Middle frontal gyrus (tissue), 1 donor: ENCODE data around the gene SAMD14.

Experiments
- DNase-seq: peaks from one replicate; pipeline ENCODE4 v3.0.0-alpha.2; 2015; ENCODE audit warnings: low spot score; ENCODE audit errors: extremely low spot score

Gene SAMD14

DNA sequence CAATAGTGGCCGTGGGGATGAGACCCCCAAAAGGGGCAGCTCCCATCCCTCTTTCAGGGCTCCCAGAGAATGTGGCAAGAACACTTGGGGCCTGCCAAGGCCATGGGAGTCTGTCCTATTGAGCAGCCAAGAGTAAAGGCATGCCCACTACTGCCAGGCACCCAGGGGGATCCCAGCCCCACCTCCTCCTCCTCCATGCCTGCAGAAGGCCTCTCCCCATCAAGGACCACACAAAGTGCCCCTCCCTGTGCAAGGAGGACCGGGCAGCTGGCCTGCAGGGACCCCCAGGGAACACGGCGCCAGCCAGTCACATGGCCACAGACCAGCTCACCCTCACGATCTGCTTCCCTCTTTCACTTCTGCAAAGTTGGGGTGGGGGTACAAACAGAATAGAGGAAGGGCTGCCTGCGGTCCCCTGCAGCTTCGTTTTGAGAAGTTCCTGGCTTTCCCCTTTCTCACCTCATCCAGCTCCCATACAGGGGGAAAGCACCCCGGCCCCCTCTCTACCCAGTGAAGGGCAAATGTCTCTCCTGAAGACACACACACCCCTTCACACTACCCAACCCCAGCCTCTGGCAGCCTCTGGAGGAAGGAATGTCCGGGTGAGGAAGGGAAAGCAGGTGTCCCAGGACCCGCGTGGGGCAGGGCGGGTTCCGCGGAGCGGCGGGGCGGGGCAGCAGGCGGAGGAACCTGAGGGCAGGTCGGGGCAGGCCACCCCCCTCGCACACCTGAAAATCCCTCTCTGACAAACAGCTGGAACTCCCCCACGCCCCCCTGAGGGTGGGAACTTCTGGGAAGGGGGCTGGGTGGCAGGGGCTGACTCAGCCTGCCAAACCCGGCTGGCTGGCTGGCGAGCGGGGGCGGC lies 18.5 kb upstream of the SAMD14 start:
- no peak for DNase-seq

DNA sequence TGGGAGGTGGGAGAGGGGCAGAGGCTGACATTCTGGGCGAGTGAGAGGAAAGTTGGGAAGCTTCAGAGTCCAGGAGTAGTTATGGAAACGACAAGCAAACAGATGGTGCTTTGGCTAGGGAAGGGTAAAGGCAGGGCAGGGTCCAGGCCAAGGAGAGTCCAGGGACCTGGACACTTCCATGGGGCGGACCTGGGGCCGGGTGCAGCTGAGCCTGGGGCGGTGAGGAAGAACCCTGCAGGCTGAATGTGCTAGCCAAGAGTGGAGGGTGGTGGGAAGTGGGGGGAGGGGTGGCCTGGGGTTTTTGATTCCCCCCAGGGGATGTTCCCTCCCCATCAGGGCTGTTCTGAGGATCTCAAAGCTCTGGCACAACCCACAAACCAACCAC lies 17.9 kb upstream of the SAMD14 start:
- no peak for DNase-seq

DNA sequence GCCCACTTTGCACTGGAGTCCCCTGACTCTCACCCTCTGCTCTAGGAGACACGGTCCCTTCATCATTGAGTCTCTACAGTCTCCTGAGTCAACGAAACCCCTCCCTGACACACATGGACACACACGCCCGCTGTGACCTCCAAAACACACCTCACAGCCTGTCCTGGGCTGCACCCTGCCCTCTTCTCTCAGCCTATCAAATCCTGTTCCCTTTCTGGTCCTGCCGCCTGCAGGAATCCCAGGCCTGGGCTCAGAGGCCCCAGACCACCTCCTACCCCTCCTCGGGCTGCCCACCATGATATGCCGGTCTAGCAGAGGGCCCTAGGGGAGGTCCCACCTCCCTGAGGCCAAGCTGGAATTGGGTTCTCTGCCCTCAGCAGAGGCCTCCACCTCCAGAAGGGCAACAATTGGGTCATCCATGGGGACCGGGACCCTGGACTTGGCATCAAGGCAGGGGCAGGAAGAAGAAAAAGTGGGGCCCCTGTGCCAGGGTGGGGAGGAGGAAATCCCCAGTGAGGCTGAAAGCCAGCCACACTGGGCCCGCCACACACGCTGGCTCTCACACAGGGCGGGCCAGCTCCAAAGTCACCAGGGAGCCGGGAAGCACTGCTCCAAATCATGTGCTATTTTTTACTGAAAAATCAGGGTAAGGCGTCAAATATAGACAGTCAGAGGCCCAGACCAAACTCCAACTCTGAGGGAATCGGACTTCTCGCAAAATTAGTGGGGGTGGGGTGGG lies 17.1 kb upstream of the SAMD14 start:
- DNase-seq: no peak

DNA sequence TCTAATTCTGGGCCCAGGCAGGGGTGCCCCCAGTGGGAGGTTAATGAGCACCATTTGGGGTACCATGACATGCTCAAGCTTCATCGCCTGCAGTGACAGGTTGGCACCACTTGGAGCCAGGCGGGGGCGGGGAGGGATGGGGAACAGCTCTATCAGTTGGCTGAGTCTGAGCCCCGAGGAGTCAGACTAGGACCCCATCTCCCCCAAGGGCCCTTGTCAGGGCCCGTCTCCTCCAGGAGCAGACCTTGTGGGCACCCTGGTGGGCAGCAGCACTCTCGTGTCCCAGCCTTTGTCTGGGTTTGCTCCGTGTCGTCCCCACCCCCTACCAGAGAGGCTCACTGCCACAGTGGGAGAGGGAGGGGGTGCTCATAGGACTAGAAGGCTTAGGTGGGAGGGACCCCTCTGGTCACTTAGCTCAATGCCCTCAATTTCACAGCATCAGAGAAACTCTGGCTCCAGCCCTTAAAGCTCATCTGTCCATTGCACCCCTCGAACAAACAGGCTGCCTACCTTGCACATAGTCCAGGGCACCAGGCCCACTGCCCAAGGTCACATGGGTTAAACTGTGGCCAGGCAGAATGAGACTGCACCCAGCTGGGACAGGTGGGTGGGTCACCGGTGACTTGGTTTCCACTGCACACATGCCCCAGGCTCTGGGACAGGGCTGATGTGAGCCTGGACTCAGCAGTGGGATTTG lies 16.4 kb upstream of the SAMD14 start:
- no peak for DNase-seq

DNA sequence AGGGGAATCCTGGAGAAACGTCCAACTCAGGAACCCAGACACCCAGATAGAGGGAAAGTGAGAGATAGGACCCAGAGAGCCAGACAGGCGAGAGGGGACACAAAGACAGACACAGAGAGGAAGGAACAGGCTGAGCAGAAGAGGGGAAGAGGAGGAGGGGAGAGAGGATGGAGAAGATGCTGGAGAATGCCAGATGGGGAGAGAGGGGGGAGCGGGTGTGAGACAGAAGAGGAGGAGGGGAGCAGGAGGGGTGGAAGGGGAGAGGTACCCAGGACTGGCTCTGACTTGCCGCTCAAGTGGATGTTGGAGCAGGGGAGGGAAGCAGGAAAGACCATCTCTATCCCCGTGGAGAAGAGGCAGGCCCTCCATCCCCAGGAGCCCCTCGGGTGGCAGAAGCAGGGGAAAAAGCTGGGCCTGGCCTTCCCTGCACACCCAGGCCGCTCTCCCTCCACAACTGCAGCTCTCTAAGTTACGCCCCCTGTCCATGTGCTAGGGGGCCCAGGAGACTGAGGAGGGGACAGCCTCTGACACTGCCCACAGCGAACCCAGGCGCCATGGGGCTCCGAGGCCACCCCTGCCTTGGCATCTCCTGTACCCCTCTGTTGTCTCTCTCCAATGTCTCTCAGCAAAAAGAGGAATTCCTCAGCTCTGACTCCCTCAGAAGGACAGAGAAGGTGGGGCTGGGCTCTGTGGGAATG lies 15.7 kb upstream of the SAMD14 start:
- no peak for DNase-seq

DNA sequence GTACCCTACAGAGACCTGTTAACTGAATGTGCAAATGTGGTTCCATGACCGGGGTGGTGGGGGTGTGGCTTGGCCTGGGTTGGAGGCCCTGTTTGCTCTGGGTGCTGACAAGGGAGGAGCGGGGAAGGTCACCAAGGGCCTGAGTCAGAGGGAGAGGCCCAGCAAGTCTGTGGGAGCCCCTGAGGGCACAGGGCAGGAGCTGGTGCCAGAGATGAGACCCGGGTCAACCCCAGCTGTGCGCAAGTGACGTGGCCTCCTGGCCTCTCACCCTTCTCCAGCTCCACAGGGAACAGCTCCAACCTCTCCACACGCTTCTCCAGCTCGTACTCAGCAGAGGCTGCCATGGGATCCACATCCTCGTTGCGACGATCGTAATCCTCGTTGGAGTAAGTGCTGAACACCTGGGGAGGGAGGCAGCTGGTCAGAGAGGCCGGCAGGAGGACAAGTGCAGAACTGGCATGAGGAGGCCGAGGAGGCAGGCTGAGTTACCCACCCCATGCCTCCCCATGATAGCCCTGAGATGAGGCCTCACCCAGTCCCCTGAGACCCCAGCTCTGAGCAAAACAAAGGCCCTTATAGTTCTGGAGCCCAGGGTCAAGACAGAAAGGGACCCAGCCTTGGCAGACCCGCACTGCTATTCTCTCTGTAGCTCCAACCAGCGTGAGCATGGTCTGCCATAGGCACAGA lies 15.0 kb upstream of the SAMD14 start:
- no peak for DNase-seq

DNA sequence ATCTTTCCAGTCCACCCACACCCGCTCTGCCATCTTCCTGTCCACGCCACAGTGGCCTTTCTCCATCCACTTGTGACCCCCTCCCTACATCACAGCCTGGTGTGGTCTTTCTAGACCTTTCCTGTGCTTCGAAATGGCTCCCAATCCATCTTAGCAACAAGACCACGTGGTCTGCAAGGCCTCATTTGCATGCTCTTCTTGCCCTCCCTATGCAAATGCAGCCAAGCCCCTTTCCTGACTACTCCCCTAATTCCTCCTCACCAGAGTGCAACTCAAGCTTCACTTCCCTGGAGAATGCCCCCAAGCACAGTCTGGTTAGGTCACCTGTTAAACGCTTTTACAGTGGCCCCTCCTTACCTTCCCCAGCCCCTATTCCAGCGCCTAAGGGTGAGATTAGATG lies 14.4 kb upstream of the SAMD14 start:
- DNase-seq: no peak

DNA sequence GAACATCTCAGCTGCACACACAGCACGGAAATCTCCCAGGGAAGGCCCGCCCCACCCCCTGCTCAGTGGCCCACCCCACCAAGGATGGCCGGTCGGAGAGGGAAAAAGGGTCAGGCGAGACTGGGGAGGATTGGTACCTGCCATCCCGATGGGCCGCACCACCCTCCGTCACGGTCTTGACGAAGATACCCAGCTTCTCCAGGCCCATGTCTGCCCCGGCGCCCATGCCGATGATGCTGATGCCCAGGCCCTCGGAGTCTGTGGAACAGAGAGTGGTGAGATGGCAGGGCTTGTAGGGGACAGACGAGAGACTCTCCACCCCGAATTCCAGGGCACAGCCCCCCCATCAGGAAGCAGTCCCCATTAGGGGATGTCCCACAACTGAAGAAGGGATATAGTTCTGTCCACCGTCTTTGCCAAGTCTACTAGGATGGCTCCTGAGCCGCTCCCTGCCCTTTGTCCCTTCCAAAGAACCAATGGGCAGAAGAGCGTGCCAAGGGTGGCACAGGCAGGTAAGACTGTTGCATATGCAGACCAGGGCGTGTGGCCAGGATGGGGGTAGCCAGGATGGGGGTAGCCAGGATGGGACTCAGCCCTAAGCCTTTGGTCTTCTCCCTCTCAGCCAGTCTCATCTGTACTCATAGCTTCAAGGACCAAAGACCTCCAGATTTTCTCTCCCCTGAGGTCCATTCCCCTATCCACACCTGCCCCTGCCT lies 13.7 kb upstream of the SAMD14 start:
- no peak for DNase-seq

DNA sequence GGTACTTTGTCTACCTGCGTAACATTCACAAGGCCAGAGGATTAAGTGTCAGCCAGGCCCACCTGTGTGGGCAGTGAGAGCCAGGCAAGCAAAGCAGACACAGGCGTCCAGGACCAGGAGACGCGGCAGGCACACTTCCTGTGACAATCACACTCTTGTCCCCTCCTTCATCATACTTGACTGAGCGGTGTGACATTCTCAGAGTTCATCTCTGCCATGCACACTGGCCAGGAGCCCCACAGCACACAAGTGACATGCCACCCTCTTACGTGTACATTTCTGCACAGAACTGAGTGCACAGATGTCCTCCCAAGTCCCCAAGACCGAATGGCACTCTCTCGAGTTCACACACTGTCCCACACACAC lies 11.8 kb upstream of the SAMD14 start:
- no peak for DNase-seq

DNA sequence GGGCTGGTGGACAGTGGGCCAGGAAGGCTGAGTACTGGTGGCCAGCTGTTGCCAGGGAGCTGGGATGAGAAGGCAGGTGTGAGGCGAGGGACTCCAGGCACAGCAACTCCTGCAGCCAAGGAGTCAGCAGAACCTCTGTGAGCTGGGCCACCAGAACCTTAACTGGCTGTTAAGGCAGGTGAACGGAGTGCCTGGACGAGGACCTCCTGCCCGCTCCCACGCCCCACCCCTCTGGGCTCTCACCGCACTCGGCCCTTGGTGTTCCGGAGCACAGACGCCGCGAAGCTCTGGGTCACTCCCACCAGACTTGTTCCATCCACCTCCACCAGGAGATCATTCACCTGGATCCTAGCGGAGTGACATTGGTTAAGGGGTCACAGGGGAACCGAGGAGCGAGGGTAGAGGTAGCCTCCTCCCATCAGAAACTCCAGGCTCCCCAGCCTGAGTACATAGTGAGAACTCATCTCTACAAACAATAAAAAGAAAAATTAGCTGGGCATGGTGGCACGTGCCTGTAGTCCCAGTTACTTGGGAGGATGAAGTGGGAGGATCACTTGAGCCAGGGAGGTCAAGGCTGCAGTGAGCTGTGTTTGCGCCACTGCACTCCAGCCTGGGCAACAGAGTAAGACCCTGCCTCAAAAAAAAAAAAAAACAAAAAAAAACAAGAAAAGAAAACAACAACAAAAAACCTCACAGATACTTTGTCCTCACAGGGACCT lies 11.2 kb upstream of the SAMD14 start:
- DNase-seq: no peak

DNA sequence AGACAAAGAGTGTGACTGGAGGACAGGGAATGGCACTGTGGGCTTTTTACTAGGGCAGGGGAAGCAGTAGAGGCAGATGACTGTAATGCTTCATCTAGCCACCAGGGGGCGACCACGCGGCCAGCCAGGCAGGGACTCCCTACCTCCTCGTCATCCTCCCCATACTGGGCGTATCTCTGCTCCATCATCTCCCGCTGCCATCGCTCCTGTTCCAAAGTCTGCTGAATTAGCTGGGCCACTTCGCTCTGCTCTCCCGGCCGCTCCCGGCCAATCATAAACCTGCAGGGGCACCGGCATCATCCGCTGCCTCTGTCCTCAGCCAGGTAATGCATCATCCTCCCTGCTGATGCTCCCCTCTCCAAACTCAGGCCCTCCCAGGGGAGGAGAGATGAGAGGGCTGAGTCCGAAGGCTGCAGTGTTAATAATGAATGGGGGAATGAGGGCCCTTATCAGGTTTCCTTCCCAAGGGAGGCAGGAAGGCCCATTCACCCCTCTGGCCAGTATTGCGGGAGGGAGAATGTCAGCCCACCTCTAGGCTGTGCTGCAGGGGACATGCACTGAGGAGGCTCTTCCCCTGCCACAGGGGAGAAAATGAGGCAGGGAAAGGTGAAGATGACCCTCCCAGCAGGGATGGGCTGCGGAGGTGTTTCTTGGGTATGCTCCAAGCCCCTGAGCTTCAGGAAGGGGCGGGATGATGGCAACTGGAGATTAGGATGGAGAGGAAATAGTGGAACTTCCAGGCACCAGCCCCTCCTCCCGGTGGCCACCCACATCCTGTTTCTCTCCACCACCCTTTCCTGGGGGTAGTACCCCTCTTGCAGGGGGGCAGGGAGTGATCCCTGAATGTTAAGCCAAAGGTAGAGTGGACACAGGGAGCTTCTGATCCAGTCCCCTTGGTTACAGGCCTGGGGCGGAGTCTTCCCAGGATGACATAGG lies 10.3 kb upstream of the SAMD14 start:
- no peak for DNase-seq

DNA sequence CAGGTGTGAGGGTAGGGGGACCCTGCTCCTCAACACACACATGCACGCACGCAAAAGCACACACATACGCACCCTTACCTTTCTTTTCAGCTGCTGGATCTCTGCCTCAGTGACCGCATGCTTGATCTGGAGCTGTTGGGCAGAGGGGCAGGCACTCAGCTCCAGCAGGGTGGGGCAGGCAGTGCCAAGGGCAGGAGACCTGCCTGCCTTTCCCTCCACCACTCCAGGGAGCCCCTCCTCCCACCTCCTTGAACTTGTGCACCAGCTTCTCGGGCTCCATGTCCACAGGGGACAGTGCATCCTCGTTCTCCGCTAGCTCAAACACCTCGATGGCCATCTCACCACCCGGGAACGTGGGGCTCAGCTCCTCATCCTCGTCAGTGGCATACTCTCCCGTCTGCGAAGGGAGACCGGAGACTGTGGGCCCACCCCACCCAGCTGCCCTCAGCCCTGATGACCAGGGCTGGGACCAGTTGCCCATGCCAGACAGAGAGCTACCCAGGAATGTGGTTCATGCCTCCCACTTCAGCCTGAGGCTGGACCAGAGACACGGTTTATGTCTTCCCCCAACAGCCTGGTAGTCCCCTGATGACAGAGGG lies 9.3 kb upstream of the SAMD14 start:
- DNase-seq: no peak

DNA sequence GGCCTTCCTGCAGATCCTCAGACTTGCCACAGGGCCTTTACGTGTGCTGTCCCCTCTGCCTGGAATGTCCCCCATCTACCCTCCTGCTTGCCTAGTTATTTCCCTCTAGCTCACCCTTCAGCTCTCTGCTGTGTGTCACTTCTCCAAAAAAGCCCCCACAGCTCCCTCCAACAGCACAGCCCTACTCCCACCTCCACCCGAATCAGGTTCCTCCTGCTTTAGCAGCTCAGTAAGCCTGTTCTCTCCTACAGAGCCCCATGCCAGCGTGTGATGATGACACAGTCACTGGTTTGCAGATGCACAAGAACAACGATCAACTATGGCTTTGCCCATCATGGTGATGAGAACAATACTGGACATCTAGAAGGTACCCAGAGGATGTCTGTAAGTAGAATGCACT lies 7.1 kb upstream of the SAMD14 start:
- DNase-seq: no peak

DNA sequence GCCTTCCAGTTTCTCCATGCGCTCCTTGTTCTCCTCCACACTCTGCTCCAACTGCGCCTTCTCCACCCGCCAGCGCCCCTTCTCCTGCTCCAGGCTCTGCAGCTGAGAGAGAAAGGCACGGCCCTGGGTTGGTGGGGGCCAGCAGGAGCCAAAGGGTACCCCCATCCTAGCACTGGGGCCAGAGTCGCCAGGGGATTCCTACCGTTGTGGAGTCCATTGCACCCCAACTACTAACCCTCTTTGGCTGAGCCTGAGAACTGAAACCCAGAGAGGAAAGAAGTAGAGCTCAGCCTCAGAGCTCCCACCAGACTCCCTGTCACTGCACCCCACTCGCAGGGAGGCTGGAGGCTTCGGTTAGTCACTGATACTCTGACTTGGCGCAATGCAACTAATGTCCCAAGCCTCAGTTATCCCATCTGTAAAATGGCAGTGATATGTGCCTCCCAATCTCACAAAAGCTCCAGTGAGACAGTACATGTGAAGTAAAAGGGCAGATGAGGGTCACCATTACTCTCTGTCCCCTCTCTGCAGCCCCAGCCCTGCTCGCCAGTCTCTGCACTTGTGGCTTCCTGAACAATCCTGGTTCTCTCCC lies 6.2 kb upstream of the SAMD14 start:
- DNase-seq: no peak

DNA sequence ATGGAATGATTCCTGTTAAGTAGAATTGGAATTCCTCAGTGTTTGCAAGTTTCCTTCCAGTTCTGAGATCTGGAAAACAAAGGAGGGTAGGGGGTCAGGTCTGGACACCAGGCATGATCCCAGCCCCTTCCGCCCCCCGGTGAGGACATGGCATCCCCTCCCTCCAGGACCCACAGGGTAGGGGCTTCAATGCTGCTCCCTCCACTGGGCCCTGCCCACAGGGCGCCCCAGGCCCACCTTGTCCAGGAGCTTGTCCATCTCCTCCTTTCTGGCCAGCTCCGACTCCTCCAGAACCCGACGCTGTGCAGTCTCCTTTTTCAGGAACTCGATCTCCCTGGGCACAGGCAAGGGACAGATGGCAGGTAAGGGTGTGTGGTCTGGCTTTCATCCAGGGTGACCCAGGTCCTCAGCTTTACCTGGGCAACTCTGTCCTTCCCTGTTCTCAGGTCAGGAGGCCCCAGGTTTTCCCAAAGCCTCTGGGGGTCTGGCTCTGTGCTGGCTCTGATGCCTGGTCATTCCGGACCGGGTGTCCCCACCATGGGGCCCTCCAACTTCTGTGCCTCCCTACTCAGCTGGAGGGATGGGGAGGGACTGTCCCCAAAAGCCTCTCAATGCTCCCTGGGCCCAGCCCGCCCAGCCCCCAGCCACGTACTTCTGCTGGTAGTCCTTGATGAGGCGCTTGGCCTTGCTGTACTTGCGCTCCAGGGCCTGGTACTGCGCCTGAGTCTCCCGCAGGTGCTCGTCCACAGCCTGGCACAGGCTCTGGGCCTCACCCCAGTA lies 5.5 kb upstream of the SAMD14 start:
- no peak for DNase-seq

DNA sequence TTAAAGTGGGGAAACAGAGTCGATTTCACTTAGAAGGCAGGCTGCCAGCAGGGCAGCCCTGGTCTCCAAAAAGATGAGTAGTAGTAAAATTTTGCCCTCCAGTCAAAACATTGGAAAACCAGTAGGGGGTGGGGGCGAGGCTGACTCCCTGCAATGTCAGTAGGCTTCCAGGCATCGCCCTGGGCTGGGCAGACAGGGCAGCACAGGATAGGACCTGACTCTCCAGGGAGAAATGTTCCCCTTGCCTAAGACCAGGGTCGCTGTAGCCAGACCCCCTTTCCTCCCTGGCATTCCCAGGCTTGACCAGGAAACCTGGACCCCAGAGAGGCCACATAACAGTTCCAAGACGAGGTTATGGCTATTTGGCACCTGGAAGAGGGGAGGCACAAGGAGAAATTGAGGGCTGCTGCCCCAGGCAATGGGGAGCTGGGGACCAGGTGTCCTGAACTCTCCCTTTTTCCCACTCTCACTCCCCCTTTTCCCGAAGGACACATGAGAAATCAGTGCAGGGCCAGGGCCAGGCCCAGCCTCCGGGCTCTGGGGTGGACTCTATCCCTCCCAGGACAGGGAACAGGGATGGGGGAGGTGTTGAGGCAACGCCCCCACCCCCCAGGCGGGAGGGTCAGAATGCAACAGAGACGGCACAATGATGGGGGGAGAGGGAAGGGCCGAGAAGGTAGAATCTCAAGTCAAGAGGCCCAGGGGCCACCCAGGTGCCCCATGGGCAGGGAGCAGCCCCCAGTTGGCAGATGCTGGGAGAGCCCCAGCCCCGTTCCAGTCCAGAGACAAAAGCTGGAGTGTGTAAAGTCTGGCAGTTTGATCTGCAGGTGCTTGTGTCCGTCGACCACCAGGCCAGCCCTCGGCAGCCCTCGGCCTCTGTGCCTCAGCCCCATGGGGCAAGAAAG lies 4.5 kb upstream of the SAMD14 start:
- DNase-seq: no peak
